Gastrocnemius medialis (tissue), 4 donors: ENCODE measurements around the gene HEY2.

Source experiments
- POLR2A ChIP-seq, 2 donors: fragments of 450-650 bp; IDR thresholded peaks; one replicate each; pipeline ENCODE4 v1.6.1; 2017; ENCODE audit warnings: antibody characterized with exemption in 2 of 2, mild to moderate bottlenecking in 2 of 2, moderate library complexity in 2 of 2
- TF ChIP-seq, protein P1 (sequence below), 5 experiments: fragments of 450-650 bp in 3 of 5; fragments of 200-600 bp in 2 of 5; sonication (generic) in 2 of 5; IDR thresholded peaks in 4 of 5; conservative IDR thresholded peaks in 1 of 5; 1 replicate in 4 of 5; 2 replicates in 1 of 5; pipeline ENCODE4 v1.5.1; 2016 to 2019; ENCODE audit warnings: antibody characterized with exemption in 5 of 5, mild to moderate bottlenecking in 3 of 5, moderate library complexity in 3 of 5

DNA sequence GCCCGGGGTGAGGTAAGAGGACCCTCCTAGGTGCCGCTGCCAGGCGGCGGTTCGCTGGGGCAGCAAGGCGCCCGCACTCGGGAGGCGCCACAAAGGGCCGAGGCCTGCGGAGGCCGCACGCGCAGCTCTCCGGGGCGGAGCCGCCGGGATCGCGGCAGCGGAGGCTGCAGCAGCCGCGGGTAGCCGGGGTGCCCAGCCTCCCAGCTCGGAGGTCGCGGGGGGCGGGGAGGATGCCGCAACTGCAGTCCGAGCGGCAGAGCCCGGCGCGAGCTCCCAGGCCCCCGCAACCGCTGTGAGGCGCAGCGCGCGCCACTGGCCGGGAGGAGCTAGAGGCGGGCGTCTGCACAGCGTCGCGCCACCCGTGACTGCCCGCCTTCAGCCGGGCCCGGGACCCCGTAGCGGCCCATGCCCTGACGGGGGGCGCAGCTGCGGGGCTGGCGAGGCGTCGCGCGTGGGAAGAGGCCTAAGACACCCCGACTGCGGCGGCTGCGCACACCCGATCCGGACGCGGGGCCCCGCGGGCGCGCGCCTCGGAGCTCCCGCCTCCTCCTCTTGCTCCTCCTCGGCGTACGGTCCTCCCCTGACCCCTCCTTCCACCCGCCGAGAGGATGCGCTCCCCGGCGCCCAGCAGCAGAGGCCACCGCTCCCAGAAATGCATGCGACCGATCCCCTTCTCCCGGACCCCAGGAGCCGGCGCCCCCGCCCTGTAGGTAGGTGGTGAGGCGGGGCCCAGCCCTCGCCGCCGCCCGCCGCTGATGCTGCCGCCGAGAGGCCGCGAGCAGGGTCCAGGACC lies 41.1 kb downstream of the HEY2 start, which contains the start of gene NCOA7:
- TF ChIP-seq, protein P1, sequence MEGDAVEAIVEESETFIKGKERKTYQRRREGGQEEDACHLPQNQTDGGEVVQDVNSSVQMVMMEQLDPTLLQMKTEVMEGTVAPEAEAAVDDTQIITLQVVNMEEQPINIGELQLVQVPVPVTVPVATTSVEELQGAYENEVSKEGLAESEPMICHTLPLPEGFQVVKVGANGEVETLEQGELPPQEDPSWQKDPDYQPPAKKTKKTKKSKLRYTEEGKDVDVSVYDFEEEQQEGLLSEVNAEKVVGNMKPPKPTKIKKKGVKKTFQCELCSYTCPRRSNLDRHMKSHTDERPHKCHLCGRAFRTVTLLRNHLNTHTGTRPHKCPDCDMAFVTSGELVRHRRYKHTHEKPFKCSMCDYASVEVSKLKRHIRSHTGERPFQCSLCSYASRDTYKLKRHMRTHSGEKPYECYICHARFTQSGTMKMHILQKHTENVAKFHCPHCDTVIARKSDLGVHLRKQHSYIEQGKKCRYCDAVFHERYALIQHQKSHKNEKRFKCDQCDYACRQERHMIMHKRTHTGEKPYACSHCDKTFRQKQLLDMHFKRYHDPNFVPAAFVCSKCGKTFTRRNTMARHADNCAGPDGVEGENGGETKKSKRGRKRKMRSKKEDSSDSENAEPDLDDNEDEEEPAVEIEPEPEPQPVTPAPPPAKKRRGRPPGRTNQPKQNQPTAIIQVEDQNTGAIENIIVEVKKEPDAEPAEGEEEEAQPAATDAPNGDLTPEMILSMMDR (IDR thresholded peaks at IDR 0.05 in 4 of 5, conservative IDR thresholded peaks at IDR 0.05 in 1 of 5), result peak in 2 of 5 experiments; percentile 17 to 27
- peak; percentile 81 to 86 for TF ChIP-seq POLR2A (IDR thresholded peaks at IDR 0.05)
